ENCODE measurements around the gene PRDM12. TPM values are rescaled to one million over a fixed set of nuclear protein-coding genes. Genes with fewer than 3 reads are reported as not detected.

PRDM12 gene
- total RNA-seq: not detected in 2 replicates

GRCh38 chr9:130664251-130665028 lies at the start of gene PRDM12:
Gene PRDM12, plus strand, starts transcription at chr9:130664594. Its CDS starts 60 bp downstream, at chr9:130664654.

GRCh38 chr9:130693426-130694191 lies 29.2 kb downstream of the PRDM12 start, which contains the start of gene EXOSC2:
Gene EXOSC2, plus strand, starts transcription at chr9:130693780. Its CDS starts 12 bp downstream, at chr9:130693792.

Other genes starting within 250 kb of the PRDM12 start
- gene ASS1, start 219.6 kb upstream of the PRDM12 start, total RNA-seq: 249 and 274 TPM in 2 replicates
- gene FUBP3, start 85.0 kb upstream of the PRDM12 start, total RNA-seq: 21.8 and 23.5 TPM in 2 replicates
- gene EXOSC2, start 29.2 kb downstream of the PRDM12 start, total RNA-seq: 16.9 and 19.7 TPM in 2 replicates
- 75.1 and 81.1 TPM in 2 replicates for gene ABL1, start 170.7 kb downstream of the PRDM12 start, total RNA-seq
- gene QRFP, start 232.2 kb downstream of the PRDM12 start, total RNA-seq: not detected in 2 replicates